PFSK-1 (cell line): ENCODE measurements around the gene ASCL1.

Experiments
- FOXP2 ChIP-seq: optimal IDR thresholded peaks from 2 replicates; pipeline ENCODE3; 2011; ENCODE audit warnings: borderline replicate concordance, control low read depth, inconsistent platforms; ENCODE audit not compliant: insufficient read depth; ENCODE audit errors: extremely low read length, extremely low read depth
- POLR2AphosphoS5 ChIP-seq: IDR thresholded peaks from 2 replicates; pipeline ENCODE4 v1.6.1; 2012; ENCODE audit warnings: low read depth, mild to moderate bottlenecking, control low read depth, low read length, moderate library complexity
- REST ChIP-seq, 2 experiments: IDR thresholded peaks; 2 replicates each; pipeline versions ENCODE4 v1.6.1 to v1.8.0; 2011 to 2012; ENCODE audit warnings: low read depth in 2 of 2, low read length in 2 of 2, control low read depth in 1 of 2, inconsistent platforms in 1 of 2, mild to moderate bottlenecking in 1 of 2, moderate library complexity in 1 of 2; ENCODE audit not compliant: insufficient read depth in 1 of 2
- SIN3A ChIP-seq: IDR thresholded peaks from 2 replicates; pipeline ENCODE4 v1.6.1; 2012; ENCODE audit warnings: mild to moderate bottlenecking, low read length, moderate library complexity, borderline replicate concordance; ENCODE audit not compliant: insufficient read depth
- TAF1 ChIP-seq: IDR thresholded peaks from 2 replicates; pipeline ENCODE4 v1.6.1; 2012; ENCODE audit warnings: low read length, control low read depth, borderline replicate concordance; ENCODE audit not compliant: insufficient read depth

Gene ASCL1

GRCh38 chr12:102912258-102912657 lies 45.2 kb upstream of the ASCL1 start:
- TF ChIP-seq FOXP2, result no peak
- no peak for TF ChIP-seq REST (IDR thresholded peaks at IDR 0.05; ENCODE audit: insufficient read depth in 1 of 2, low read depth in 2 of 2, low read length in 2 of 2)
- TF ChIP-seq POLR2AphosphoS5, result no peak
- TF ChIP-seq SIN3A, result no peak
- TF ChIP-seq TAF1, result no peak

GRCh38 chr12:102913453-102914226 lies 43.8 kb upstream of the ASCL1 start:
- TF ChIP-seq FOXP2 (no peak), POLR2AphosphoS5 (no peak), SIN3A (no peak), TAF1 (no peak), REST (IDR thresholded peaks at IDR 0.05; ENCODE audit: insufficient read depth in 1 of 2, low read depth in 2 of 2, low read length in 2 of 2) (no peak)

GRCh38 chr12:102916252-102917025 lies 41.0 kb upstream of the ASCL1 start:
- no peak for TF ChIP-seq REST (IDR thresholded peaks at IDR 0.05; ENCODE audit: insufficient read depth in 1 of 2, low read depth in 2 of 2, low read length in 2 of 2)
- no peak for TF ChIP-seq TAF1
- TF ChIP-seq POLR2AphosphoS5, result no peak
- no peak for TF ChIP-seq SIN3A
- no peak for TF ChIP-seq FOXP2

GRCh38 chr12:102917026-102917787 lies 40.3 kb upstream of the ASCL1 start, which contains the start of gene PAH:
Gene PAH, minus strand, starts transcription at chr12:102917244. Its CDS starts 114 bp downstream, at chr12:102917130.
- TF ChIP-seq FOXP2, result no peak
- TF ChIP-seq TAF1, result no peak
- no peak for TF ChIP-seq POLR2AphosphoS5
- TF ChIP-seq REST (IDR thresholded peaks at IDR 0.05; ENCODE audit: insufficient read depth in 1 of 2, low read depth in 2 of 2, low read length in 2 of 2), result no peak
- no peak for TF ChIP-seq SIN3A
